Hepatocyte (in vitro differentiated cells): ENCODE measurements around the gene TECTB. TPM values are rescaled to one million over a fixed set of nuclear protein-coding genes. Genes with fewer than 3 reads are reported as not detected.

Experiments
- DNase-seq: peaks from one replicate; pipeline ENCODE4 v3.0.0-alpha.2; 2016; ENCODE audit warnings: low spot score
- H2AFZ ChIP-seq: fragments of 200-600 bp; sonication (generic); 2 replicates; pipeline ENCODE4 v1.6.0; 2016; ENCODE audit warnings: antibody characterized with exemption, mild to moderate bottlenecking
- H3K27ac ChIP-seq: fragments of 200-600 bp; sonication (generic); 2 replicates; pipeline ENCODE4 v1.5.1; 2016; ENCODE audit warnings: mild to moderate bottlenecking
- H3K27me3 ChIP-seq: fragments of 200-600 bp; sonication (generic); 2 replicates; pipeline ENCODE4 v1.6.1; 2016
- H3K36me3 ChIP-seq: fragments of 200-600 bp; sonication (generic); replicated peaks from 2 replicates; pipeline ENCODE4 v1.5.1; 2016; ENCODE audit warnings: low read depth; ENCODE audit not compliant: insufficient read depth
- H3K4me1 ChIP-seq: fragments of 200-600 bp; sonication (generic); 2 replicates; pipeline ENCODE4 v1.5.1; 2016; ENCODE audit warnings: mild to moderate bottlenecking, moderate library complexity; ENCODE audit not compliant: insufficient read depth
- H3K4me2 ChIP-seq: fragments of 200-600 bp; sonication (generic); 2 replicates; pipeline ENCODE4 v1.6.0; 2016
- H3K4me3 ChIP-seq: fragments of 200-600 bp; sonication (generic); 2 replicates; pipeline ENCODE4 v1.5.1; 2016; ENCODE audit warnings: mild to moderate bottlenecking
- H3K79me2 ChIP-seq: fragments of 200-600 bp; sonication (generic); 2 replicates; pipeline ENCODE4 v1.6.0; 2017; ENCODE audit warnings: mild to moderate bottlenecking
- H3K9me2 ChIP-seq: fragments of 200-600 bp; sonication (generic); replicated peaks from 2 replicates; pipeline ENCODE4 v1.6.0; 2017; ENCODE audit warnings: mild to moderate bottlenecking; ENCODE audit not compliant: insufficient read depth
- H3K9me3 ChIP-seq: fragments of 200-600 bp; sonication (generic); 2 replicates; pipeline ENCODE4 v1.5.1; 2016; ENCODE audit warnings: low read depth, mild to moderate bottlenecking
- H4K20me1 ChIP-seq: fragments of 200-600 bp; sonication (generic); 2 replicates; pipeline ENCODE4 v1.6.0; 2016; ENCODE audit warnings: mild to moderate bottlenecking; ENCODE audit not compliant: insufficient read depth, poor library complexity, severe bottlenecking
- CTCF ChIP-seq: fragments of 200-600 bp; sonication (generic); IDR thresholded peaks from 2 replicates; pipeline ENCODE4 v1.5.1; 2016; ENCODE audit warnings: antibody characterized with exemption, mild to moderate bottlenecking; ENCODE audit not compliant: poor library complexity
- EZH2 ChIP-seq: fragments of 200-600 bp; sonication (generic); IDR thresholded peaks from 2 replicates; pipeline ENCODE4 v1.6.1; 2016; ENCODE audit warnings: antibody characterized with exemption, mild to moderate bottlenecking, borderline replicate concordance
- EZH2phosphoT487 ChIP-seq: fragments of 200-600 bp; sonication (generic); IDR thresholded peaks from one replicate; pipeline ENCODE4 v1.6.1; 2018; ENCODE audit warnings: antibody characterized with exemption, mild to moderate bottlenecking, low read depth, moderate library complexity; ENCODE audit not compliant: unreplicated experiment, severe bottlenecking
- WGBS: methylation state at CpG from one replicate; pipeline ENCODE4 v1.1.6; 2016; ENCODE audit warnings: low lambda C conversion rate; ENCODE audit errors: missing lambda C conversion rate; 5-methylcytosine and 5-hydroxymethylcytosine counted together
- polyA plus RNA-seq: library from polyadenylated mRNA; unstranded; fragments of >200 nt; fragmentation: Nextera tagmentation; extraction: Ambion mirVana; gene quantifications from 2 replicates; pipeline ENCODE4 v1.2.1, GENCODE V29; 2016
- total RNA-seq: library from RNA; depleted of rRNA; stranded (reverse); fragments of >200 nt; gene quantifications from 2 replicates; pipeline ENCODE4 v1.2.3, GENCODE V29; 2014

The TECTB gene
- total and polyA plus RNA-seq, 2 experiments from 2014 or later, result 0.10 TPM; not detected in 1

GRCh38 chr10:112313911-112314310, 30.7 kb downstream of the TECTB start:
- H3K4me2 ChIP-seq, result no peak overlapping the region
- no peaks in the 10 kb centered on the region for H3K9me2 ChIP-seq
- H3K4me3 ChIP-seq, result no peak overlapping the region
- no peaks in the 10 kb centered on the region for H3K4me1 ChIP-seq
- no peak overlapping the region for H3K27ac ChIP-seq
- no peak overlapping the region for H2AFZ ChIP-seq
- no peaks in the 10 kb centered on the region for H3K36me3 ChIP-seq
- no peaks in the 10 kb centered on the region for H3K27me3 ChIP-seq
- no peak for DNase-seq
- no peaks in the 10 kb centered on the region for H4K20me1 ChIP-seq
- TF ChIP-seq EZH2phosphoT487, result no peak
- TF ChIP-seq CTCF, result no peak
- TF ChIP-seq EZH2, result no peak
- WGBS, result 72% methylated on average over 7 of the region's 7 CpGs
- no peaks in the 10 kb centered on the region for H3K79me2 ChIP-seq
- H3K9me3 ChIP-seq, result no peaks in the 10 kb centered on the region

GRCh38 chr10:112314822-112315474, 31.7 kb downstream of the TECTB start:
- Histone ChIP-seq H3K9me3 (no peaks in the 10 kb centered on the region), H2AFZ (no peak overlapping the region), H3K27ac (no peak overlapping the region), H3K79me2 (no peaks in the 10 kb centered on the region), H3K36me3 (no peaks in the 10 kb centered on the region), H3K4me3 (no peak overlapping the region), H4K20me1 (no peaks in the 10 kb centered on the region), H3K27me3 (no peaks in the 10 kb centered on the region), H3K4me2 (no peak overlapping the region), H3K4me1 (no peaks in the 10 kb centered on the region), H3K9me2 (no peaks in the 10 kb centered on the region)
- DNase-seq, result peak; percentile 91
- WGBS, result 25% methylated on average over 10 of the region's 10 CpGs
- no peak for TF ChIP-seq EZH2phosphoT487
- TF ChIP-seq EZH2, result no peak
- TF ChIP-seq CTCF, result peak; percentile 89

- H3K9me3 ChIP-seq, result no peaks in the 10 kb centered on the region
- no peaks in the 10 kb centered on the region for H4K20me1 ChIP-seq
- H3K9me2 ChIP-seq, result no peaks in the 10 kb centered on the region
- no peak for DNase-seq
- H3K27ac ChIP-seq, result no peak overlapping the region
- H3K4me2 ChIP-seq, result no peak overlapping the region
- no peaks in the 10 kb centered on the region for H3K36me3 ChIP-seq
- no peak overlapping the region for H3K4me3 ChIP-seq
- no peak overlapping the region for H2AFZ ChIP-seq
- TF ChIP-seq EZH2 (no peak), CTCF (no peak), EZH2phosphoT487 (no peak)
- H3K4me1 ChIP-seq, result peaks cover 15% of the 10 kb centered on the region
- H3K27me3 ChIP-seq, result no peaks in the 10 kb centered on the region
- WGBS, result 96% methylated on average over 3 of the region's 3 CpGs
- no peaks in the 10 kb centered on the region for H3K79me2 ChIP-seq
Observed at GRCh38 chr10:112327678-112328077, 44.5 kb downstream of the TECTB start.
